ENCODE results near the gene DNAH5.

DNAH5 gene

DNA sequence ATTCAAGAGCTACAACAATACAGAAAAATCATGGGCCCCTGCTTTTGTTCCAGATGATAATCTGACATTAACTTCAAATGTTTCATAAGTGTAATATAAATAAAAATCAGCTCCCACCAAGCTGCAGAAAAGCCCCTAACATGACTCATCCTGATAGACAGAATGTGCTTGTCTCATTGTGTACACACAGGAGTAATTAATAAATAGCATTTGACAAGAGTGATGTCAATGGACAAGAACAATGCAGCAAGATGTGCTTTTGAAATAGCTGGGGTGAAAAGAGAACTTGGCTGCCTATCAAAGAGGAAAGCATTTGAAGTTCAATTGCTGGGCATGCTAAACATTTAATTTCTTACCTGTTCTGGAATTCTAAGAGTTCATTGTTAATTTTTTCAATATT, 79.2 kb downstream of the DNAH5 start:
- Histone ChIP-seq H3K27ac (ENCODE audit: low read depth, low read length) (no peak overlapping the region), H3K9me3 (ENCODE audit: control insufficient read depth in 5 of 5, low read length in 5 of 5) (peaks cover 0 to 4% (median 0%) of the 10 kb centered on the region in 5 donors), H3K4me1 (ENCODE audit: control insufficient read depth in 5 of 5, insufficient read depth in 5 of 5, low read length in 5 of 5) (no peaks in the 10 kb centered on the region), H3K27me3 (ENCODE audit: control insufficient read depth in 5 of 5, insufficient read depth in 4 of 5, low read length in 5 of 5) (no peaks in the 10 kb centered on the region), H3K4me3 (ENCODE audit: low read depth in 1 of 5, low read length in 5 of 5) (no peak overlapping the region), H3K9ac (ENCODE audit: low read length in 5 of 5) (no peak overlapping the region), H3K36me3 (ENCODE audit: control insufficient read depth in 5 of 5, insufficient read depth in 5 of 5, low read length in 5 of 5) (no peaks in the 10 kb centered on the region)

GRCh38 chr5:13860146-13860545, 84.3 kb downstream of the DNAH5 start:
- no peak overlapping the region for H3K27ac ChIP-seq (ENCODE audit: low read depth, low read length)
- H3K9ac ChIP-seq (ENCODE audit: low read length in 5 of 5): no peak overlapping the region

DNA sequence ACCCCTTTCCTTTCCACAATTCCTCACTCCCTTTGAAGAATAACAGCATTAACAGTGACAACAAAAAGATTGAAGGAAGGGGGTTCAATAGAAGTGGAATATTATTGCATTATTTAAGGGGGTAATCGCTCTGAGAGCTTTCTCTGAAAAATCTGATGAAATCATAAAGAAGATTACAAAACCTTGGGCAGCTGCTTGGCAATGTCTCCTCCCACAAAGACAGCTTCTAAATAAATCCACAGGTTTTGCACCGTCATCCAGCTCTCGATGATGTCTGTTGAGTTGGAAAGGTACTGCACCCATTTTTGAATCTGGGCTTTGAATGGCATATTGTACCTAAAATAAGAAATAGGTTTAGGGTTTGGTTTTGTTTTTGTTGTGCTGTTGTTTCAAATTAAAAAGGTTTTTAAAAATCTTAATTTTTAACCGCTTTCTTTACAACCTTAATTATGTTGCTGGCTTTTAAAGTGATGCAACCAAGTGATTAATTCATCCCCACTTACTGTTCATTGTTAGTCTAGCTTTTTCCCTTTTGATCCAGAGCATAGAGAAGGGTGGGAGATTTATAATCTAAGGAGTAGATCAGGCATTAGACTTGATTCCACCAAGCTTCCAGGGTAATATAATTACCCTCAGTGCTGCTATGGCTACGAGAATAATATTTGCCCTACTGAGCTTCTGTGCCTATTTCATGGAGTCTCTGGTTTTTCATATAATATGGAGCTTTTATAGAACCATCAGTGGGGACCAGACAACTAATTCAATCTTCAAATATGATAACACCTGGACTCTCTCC, 85.0 kb downstream of the DNAH5 start:
- no peaks in the 10 kb centered on the region for H3K4me1 ChIP-seq (ENCODE audit: control insufficient read depth in 5 of 5, insufficient read depth in 5 of 5, low read length in 5 of 5)

More at GRCh38 chr5:13860146-13860545, 84.3 kb downstream of the DNAH5 start:
- Histone ChIP-seq H3K9me3 (ENCODE audit: control insufficient read depth in 5 of 5, low read length in 5 of 5) (peaks cover 0 to 4% (median 0%) of the 10 kb centered on the region in 5 donors), H3K36me3 (ENCODE audit: control insufficient read depth in 5 of 5, insufficient read depth in 5 of 5, low read length in 5 of 5) (no peaks in the 10 kb centered on the region), H3K4me1 (ENCODE audit: control insufficient read depth in 5 of 5, insufficient read depth in 5 of 5, low read length in 5 of 5) (no peaks in the 10 kb centered on the region), H3K4me3 (ENCODE audit: low read depth in 1 of 5, low read length in 5 of 5) (no peak overlapping the region), H3K27me3 (ENCODE audit: control insufficient read depth in 5 of 5, insufficient read depth in 4 of 5, low read length in 5 of 5) (no peaks in the 10 kb centered on the region)

DNA sequence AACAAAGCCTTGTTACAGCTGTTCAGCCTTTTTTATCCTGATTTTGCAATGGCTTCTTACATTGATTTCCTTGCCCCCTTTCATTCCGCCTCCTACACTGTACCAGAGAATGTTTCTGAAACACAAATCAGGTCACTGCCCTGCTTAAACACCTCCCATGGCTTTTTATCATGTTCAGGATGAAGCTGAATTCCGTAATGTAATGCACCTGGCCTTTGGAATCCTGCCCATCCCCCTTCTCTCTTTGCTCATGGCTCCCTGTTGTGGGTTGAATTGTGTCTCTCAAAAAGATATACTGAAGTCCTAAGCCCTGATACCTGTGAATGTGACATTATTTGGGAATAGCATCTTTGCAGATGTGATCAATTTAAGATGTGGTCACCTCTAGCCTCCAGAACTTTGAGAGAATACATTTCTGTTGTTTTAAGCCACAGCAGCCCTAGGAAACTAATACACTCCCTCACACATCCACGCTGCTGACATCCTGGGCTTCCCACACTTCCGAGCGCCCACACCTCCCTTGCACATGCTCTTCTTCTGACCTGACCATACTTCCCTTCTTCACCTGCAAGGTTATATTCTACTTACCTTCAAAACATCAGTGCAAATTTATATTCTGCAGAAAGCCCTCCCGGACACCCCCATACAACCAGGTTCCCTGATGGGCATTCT, 101.2 kb downstream of the DNAH5 start:
- no peak overlapping the region for H3K9ac ChIP-seq (ENCODE audit: low read length in 5 of 5)
- H3K4me3 ChIP-seq (ENCODE audit: low read depth in 1 of 5, low read length in 5 of 5): no peak overlapping the region
- H3K27me3 ChIP-seq (ENCODE audit: control insufficient read depth in 5 of 5, insufficient read depth in 4 of 5, low read length in 5 of 5): no peaks in the 10 kb centered on the region
- no peaks in the 10 kb centered on the region for H3K4me1 ChIP-seq (ENCODE audit: control insufficient read depth in 5 of 5, insufficient read depth in 5 of 5, low read length in 5 of 5)
- H3K27ac ChIP-seq (ENCODE audit: low read depth, low read length): no peak overlapping the region
- H3K9me3 ChIP-seq (ENCODE audit: control insufficient read depth in 5 of 5, low read length in 5 of 5): no peaks in the 10 kb centered on the region
- H3K36me3 ChIP-seq (ENCODE audit: control insufficient read depth in 5 of 5, insufficient read depth in 5 of 5, low read length in 5 of 5): no peaks in the 10 kb centered on the region

More for the DNA sequence above, 85.0 kb downstream of the DNAH5 start:
- H3K9ac ChIP-seq (ENCODE audit: low read length in 5 of 5): no peak overlapping the region
- no peak overlapping the region for H3K4me3 ChIP-seq (ENCODE audit: low read depth in 1 of 5, low read length in 5 of 5)
- H3K9me3 ChIP-seq (ENCODE audit: control insufficient read depth in 5 of 5, low read length in 5 of 5): peaks cover 0 to 4% (median 0%) of the 10 kb centered on the region in 5 donors
- no peaks in the 10 kb centered on the region for H3K36me3 ChIP-seq (ENCODE audit: control insufficient read depth in 5 of 5, insufficient read depth in 5 of 5, low read length in 5 of 5)
- H3K27me3 ChIP-seq (ENCODE audit: control insufficient read depth in 5 of 5, insufficient read depth in 4 of 5, low read length in 5 of 5): no peaks in the 10 kb centered on the region
- no peak overlapping the region for H3K27ac ChIP-seq (ENCODE audit: low read depth, low read length)

- Histone ChIP-seq H3K27me3 (ENCODE audit: control insufficient read depth in 5 of 5, insufficient read depth in 4 of 5, low read length in 5 of 5) (no peaks in the 10 kb centered on the region), H3K27ac (ENCODE audit: low read depth, low read length) (no peak overlapping the region), H3K9me3 (ENCODE audit: control insufficient read depth in 5 of 5, low read length in 5 of 5) (peaks cover 0 to 10% (median 4%) of the 10 kb centered on the region in 5 donors), H3K4me1 (ENCODE audit: control insufficient read depth in 5 of 5, insufficient read depth in 5 of 5, low read length in 5 of 5) (no peaks in the 10 kb centered on the region), H3K9ac (ENCODE audit: low read length in 5 of 5) (no peak overlapping the region), H3K4me3 (ENCODE audit: low read depth in 1 of 5, low read length in 5 of 5) (no peak overlapping the region), H3K36me3 (ENCODE audit: control insufficient read depth in 5 of 5, insufficient read depth in 5 of 5, low read length in 5 of 5) (no peaks in the 10 kb centered on the region)
These were observed 111.0 kb downstream of the DNAH5 start for GRCh38 chr5:13833440-13833839.

- Histone ChIP-seq H3K27me3 (ENCODE audit: control insufficient read depth in 5 of 5, insufficient read depth in 4 of 5, low read length in 5 of 5) (no peaks in the 10 kb centered on the region), H3K36me3 (ENCODE audit: control insufficient read depth in 5 of 5, insufficient read depth in 5 of 5, low read length in 5 of 5) (no peaks in the 10 kb centered on the region), H3K9ac (ENCODE audit: low read length in 5 of 5) (no peak overlapping the region), H3K27ac (ENCODE audit: low read depth, low read length) (no peak overlapping the region), H3K4me3 (ENCODE audit: low read depth in 1 of 5, low read length in 5 of 5) (no peak overlapping the region), H3K9me3 (ENCODE audit: control insufficient read depth in 5 of 5, low read length in 5 of 5) (peaks cover 0 to 7% (median 5%) of the 10 kb centered on the region in 5 donors), H3K4me1 (ENCODE audit: control insufficient read depth in 5 of 5, insufficient read depth in 5 of 5, low read length in 5 of 5) (no peaks in the 10 kb centered on the region)
These were observed 113.1 kb downstream of the DNAH5 start for GRCh38 chr5:13831351-13831750.

DNA sequence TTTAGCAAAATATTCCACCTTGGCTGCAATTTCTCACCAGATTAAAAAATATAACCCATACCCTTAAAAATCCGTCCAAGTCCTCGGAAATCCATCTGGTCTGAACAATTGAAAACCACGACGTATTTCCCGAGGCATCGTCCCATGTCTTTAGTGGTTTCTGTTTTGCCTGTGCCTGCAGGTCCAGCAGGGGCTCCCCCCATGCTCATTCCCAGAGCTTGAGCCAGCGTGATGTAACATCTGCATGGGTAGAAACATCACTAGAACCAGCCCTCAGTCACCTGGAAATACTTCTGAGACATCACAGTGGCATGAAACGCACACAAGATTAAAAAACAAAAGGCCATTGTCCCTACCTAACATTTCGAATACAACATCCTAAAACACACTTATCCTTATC, 114.0 kb downstream of the DNAH5 start:
- Histone ChIP-seq H3K9me3 (ENCODE audit: control insufficient read depth in 5 of 5, low read length in 5 of 5) (peaks cover 0 to 7% (median 5%) of the 10 kb centered on the region in 5 donors), H3K27me3 (ENCODE audit: control insufficient read depth in 5 of 5, insufficient read depth in 4 of 5, low read length in 5 of 5) (no peaks in the 10 kb centered on the region), H3K36me3 (ENCODE audit: control insufficient read depth in 5 of 5, insufficient read depth in 5 of 5, low read length in 5 of 5) (no peaks in the 10 kb centered on the region), H3K4me3 (ENCODE audit: low read depth in 1 of 5, low read length in 5 of 5) (no peak overlapping the region), H3K9ac (ENCODE audit: low read length in 5 of 5) (no peak overlapping the region), H3K27ac (ENCODE audit: low read depth, low read length) (no peak overlapping the region), H3K4me1 (ENCODE audit: control insufficient read depth in 5 of 5, insufficient read depth in 5 of 5, low read length in 5 of 5) (no peaks in the 10 kb centered on the region)

- no peak overlapping the region for H3K9ac ChIP-seq (ENCODE audit: low read length in 5 of 5)
- no peak overlapping the region for H3K27ac ChIP-seq (ENCODE audit: low read depth, low read length)
- H3K27me3 ChIP-seq (ENCODE audit: control insufficient read depth in 5 of 5, insufficient read depth in 4 of 5, low read length in 5 of 5): no peaks in the 10 kb centered on the region
- H3K9me3 ChIP-seq (ENCODE audit: control insufficient read depth in 5 of 5, low read length in 5 of 5): no peaks in the 10 kb centered on the region
- H3K4me3 ChIP-seq (ENCODE audit: low read depth in 1 of 5, low read length in 5 of 5): no peak overlapping the region
- no peaks in the 10 kb centered on the region for H3K4me1 ChIP-seq (ENCODE audit: control insufficient read depth in 5 of 5, insufficient read depth in 5 of 5, low read length in 5 of 5)
- H3K36me3 ChIP-seq (ENCODE audit: control insufficient read depth in 5 of 5, insufficient read depth in 5 of 5, low read length in 5 of 5): no peaks in the 10 kb centered on the region
These were observed 123.1 kb downstream of the DNAH5 start for GRCh38 chr5:13821366-13821765.

DNA sequence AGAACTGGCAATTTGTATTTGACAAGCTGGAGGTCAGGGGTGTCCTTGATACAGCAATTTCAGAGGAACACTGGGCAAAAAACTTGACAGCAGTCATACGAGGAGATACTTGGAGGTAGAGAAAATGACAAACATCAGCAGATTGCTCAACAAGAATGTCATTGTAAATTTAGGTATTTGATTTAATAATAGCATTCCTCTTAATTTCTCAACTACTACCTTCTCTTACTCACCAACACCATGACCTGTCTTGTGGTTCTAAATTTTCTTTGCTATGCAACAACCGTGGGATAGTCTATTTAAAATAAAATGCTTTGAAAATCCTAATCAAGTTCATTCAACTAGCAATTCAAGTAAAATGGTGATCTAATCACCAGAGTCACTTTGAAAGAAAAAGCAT, 128.4 kb downstream of the DNAH5 start:
- H3K9ac ChIP-seq (ENCODE audit: low read length in 5 of 5): no peak overlapping the region
- no peak overlapping the region for H3K27ac ChIP-seq (ENCODE audit: low read depth, low read length)
- no peaks in the 10 kb centered on the region for H3K9me3 ChIP-seq (ENCODE audit: control insufficient read depth in 5 of 5, low read length in 5 of 5)
- H3K4me1 ChIP-seq (ENCODE audit: control insufficient read depth in 5 of 5, insufficient read depth in 5 of 5, low read length in 5 of 5): no peaks in the 10 kb centered on the region
- H3K36me3 ChIP-seq (ENCODE audit: control insufficient read depth in 5 of 5, insufficient read depth in 5 of 5, low read length in 5 of 5): no peaks in the 10 kb centered on the region
- H3K27me3 ChIP-seq (ENCODE audit: control insufficient read depth in 5 of 5, insufficient read depth in 4 of 5, low read length in 5 of 5): no peaks in the 10 kb centered on the region
- H3K4me3 ChIP-seq (ENCODE audit: low read depth in 1 of 5, low read length in 5 of 5): no peak overlapping the region

DNA sequence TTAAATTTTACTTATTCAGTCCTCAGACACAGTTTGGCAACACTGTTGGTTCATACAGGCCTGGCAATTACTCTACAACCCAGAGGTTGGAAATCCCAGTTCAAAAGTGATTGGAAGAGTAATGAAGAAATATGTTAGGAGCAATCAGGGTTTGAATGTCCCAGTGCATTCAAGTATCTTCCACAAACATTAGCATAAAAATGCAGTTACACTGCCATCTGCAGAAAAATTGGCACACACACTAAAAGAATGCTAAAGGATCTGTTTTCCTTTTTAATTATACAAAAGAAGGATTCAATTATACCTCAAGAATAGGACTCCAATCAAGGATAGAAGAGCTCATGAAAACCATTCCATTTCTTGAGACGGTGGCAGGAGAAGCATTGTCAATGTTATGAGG, 130.2 kb downstream of the DNAH5 start:
- Histone ChIP-seq H3K4me3 (ENCODE audit: low read depth in 1 of 5, low read length in 5 of 5) (no peak overlapping the region), H3K9me3 (ENCODE audit: control insufficient read depth in 5 of 5, low read length in 5 of 5) (no peaks in the 10 kb centered on the region), H3K4me1 (ENCODE audit: control insufficient read depth in 5 of 5, insufficient read depth in 5 of 5, low read length in 5 of 5) (no peaks in the 10 kb centered on the region), H3K9ac (ENCODE audit: low read length in 5 of 5) (no peak overlapping the region), H3K27ac (ENCODE audit: low read depth, low read length) (no peak overlapping the region), H3K36me3 (ENCODE audit: control insufficient read depth in 5 of 5, insufficient read depth in 5 of 5, low read length in 5 of 5) (no peaks in the 10 kb centered on the region), H3K27me3 (ENCODE audit: control insufficient read depth in 5 of 5, insufficient read depth in 4 of 5, low read length in 5 of 5) (no peaks in the 10 kb centered on the region)
